Measurements from ENCODE around the gene MGAT5. TPM values are rescaled to one million over a fixed set of nuclear protein-coding genes. Genes with fewer than 3 reads are reported as not detected.

MGAT5 gene
- total RNA-seq, 2 donors from 2014 or later: 61.7 to 63.2 TPM

DNA sequence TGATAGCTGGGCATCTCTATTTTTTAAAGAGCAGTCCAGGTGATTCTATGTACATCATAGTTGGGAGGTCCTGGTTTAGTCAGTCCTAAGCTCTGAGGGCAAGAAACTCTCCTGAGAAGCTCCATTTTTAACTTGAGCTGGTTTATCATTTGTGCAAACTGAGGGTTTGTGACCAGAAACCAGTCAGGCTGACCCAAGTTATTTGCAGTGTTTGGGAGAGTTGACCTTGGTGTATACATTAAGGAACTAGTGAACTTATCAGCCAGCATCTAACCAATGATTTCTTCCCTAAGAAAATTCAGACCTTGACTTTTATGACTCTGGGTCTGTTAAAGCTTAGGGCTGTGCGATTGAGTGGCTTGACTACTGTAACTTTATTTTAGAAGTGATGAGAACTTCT is 10.6 kb upstream of the MGAT5 start:
- no peaks in the 10 kb centered on the region for H3K27me3 ChIP-seq
- H3K9me3 ChIP-seq: no peaks in the 10 kb centered on the region
- no peak overlapping the region for H3K27ac ChIP-seq
- H3K4me3 ChIP-seq: no peak overlapping the region
- no peak overlapping the region for H3K9ac ChIP-seq (ENCODE audit: low read depth in 2 of 2, low read length in 2 of 2)
- DNase-seq: no peak
- TF ChIP-seq, protein P1, sequence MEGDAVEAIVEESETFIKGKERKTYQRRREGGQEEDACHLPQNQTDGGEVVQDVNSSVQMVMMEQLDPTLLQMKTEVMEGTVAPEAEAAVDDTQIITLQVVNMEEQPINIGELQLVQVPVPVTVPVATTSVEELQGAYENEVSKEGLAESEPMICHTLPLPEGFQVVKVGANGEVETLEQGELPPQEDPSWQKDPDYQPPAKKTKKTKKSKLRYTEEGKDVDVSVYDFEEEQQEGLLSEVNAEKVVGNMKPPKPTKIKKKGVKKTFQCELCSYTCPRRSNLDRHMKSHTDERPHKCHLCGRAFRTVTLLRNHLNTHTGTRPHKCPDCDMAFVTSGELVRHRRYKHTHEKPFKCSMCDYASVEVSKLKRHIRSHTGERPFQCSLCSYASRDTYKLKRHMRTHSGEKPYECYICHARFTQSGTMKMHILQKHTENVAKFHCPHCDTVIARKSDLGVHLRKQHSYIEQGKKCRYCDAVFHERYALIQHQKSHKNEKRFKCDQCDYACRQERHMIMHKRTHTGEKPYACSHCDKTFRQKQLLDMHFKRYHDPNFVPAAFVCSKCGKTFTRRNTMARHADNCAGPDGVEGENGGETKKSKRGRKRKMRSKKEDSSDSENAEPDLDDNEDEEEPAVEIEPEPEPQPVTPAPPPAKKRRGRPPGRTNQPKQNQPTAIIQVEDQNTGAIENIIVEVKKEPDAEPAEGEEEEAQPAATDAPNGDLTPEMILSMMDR (IDR thresholded peaks at IDR 0.05): no peak
- H3K4me1 ChIP-seq: no peaks in the 10 kb centered on the region
- H3K36me3 ChIP-seq: no peaks in the 10 kb centered on the region
- intact Hi-C loops (cut with DNase I): loop anchor here (10.0 kb wide), 1 partner anchor 162 kb away; no protein-coding TSS in a partner anchor

DNA sequence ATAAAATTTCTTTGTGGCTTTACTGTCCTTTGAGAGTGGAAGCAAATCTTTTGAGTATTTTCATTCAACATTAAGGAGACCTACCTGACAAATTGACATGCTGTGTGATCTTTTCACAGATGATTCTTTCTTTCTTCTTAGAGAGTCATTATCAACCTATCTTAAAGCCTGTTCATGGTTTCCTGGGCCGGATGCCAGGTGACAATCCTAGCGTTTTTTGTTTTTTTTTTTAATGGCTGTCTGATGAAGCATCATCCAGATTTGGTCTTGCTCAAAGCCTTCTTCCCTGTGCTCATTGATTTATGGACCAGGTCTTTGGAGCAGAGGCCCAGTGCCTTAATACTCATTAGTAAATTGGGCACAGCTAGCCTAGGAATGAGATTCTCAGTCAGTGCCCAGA is 9.8 kb upstream of the MGAT5 start:
- Histone ChIP-seq H3K9me3 (no peaks in the 10 kb centered on the region), H3K27ac (no peak overlapping the region), H3K4me3 (no peak overlapping the region), H3K9ac (ENCODE audit: low read depth in 2 of 2, low read length in 2 of 2) (no peak overlapping the region), H3K36me3 (no peaks in the 10 kb centered on the region), H3K4me1 (no peaks in the 10 kb centered on the region), H3K27me3 (no peaks in the 10 kb centered on the region)
- no peak for DNase-seq
- intact Hi-C loops (cut with DNase I): loop anchor here (10.0 kb wide), 1 partner anchor 161 kb away; no protein-coding TSS in a partner anchor
- TF ChIP-seq, protein P1 (IDR thresholded peaks at IDR 0.05): no peak

DNA sequence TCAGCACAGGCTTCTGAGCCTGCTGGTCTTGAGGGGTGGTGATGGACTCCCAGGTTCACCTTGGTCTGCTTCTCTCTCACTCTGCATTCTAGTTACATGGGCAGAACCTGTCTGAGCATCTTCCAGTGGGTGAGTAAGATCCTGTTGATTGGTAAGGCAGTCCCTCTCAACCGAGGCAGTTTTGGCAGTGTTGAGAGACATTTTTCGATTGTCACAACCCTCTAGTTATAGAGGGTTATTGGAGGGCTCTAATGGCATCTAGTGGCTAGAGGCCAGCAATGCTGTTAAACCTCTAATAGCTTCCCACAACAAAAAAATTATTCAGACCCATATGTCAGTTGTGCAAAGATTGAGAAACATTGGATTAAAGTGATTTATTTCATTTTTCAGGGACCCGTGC is 9.3 kb upstream of the MGAT5 start:
- no peaks in the 10 kb centered on the region for H3K9me3 ChIP-seq
- H3K27me3 ChIP-seq: no peaks in the 10 kb centered on the region
- H3K4me3 ChIP-seq: no peak overlapping the region
- H3K27ac ChIP-seq: no peak overlapping the region
- DNase-seq: no peak
- TF ChIP-seq, protein P1 (IDR thresholded peaks at IDR 0.05): no peak
- no peak overlapping the region for H3K9ac ChIP-seq (ENCODE audit: low read depth in 2 of 2, low read length in 2 of 2)
- intact Hi-C loops (cut with DNase I): loop anchor here (10.0 kb wide), 1 partner anchor 160 kb away; no protein-coding TSS in a partner anchor
- H3K36me3 ChIP-seq: no peaks in the 10 kb centered on the region
- H3K4me1 ChIP-seq: no peaks in the 10 kb centered on the region

DNA sequence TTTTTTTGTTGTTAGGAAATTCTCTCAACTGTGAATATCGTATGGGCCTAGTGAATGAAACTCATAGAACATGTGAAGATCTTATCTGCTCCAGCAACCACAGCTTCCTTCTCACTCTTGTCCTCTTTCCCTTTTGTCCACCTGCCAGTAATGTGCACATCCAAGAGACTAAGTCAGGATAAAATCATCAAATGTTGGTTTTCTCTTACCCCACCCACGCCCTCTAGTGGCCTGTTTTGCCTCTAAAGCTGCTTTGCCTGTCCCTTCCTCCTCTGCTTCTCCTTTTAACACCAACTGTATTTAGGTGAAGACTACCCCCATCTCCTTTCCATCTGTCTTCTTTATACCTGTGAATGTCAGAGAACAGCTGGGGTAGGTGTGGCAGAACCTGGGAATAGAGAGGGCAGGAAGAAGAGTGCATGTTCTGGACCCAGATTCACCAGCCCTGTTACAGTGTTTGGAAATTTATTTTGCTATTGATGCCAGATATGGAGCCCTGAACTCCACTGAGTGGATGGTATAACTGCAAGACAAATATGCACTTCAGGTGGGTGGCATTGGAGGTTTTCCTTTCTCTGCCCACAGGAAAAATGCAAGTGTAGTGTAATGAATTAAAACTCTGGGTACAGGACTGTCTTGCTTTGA is 8.4 kb upstream of the MGAT5 start:
- H3K9me3 ChIP-seq: no peaks in the 10 kb centered on the region
- intact Hi-C loops (cut with DNase I): loop anchor here (5.0 to 10.0 kb wide), 2 partner anchors 128 to 159 kb away; no protein-coding TSS in a partner anchor
- DNase-seq: peak; percentile 89
- H3K9ac ChIP-seq (ENCODE audit: low read depth in 2 of 2, low read length in 2 of 2): no peak overlapping the region
- no peaks in the 10 kb centered on the region for H3K36me3 ChIP-seq
- H3K4me3 ChIP-seq: no peak overlapping the region
- H3K27ac ChIP-seq: no peak overlapping the region
- no peaks in the 10 kb centered on the region for H3K27me3 ChIP-seq
- no peaks in the 10 kb centered on the region for H3K4me1 ChIP-seq
- TF ChIP-seq, protein P1 (IDR thresholded peaks at IDR 0.05): peak; percentile 65

DNA sequence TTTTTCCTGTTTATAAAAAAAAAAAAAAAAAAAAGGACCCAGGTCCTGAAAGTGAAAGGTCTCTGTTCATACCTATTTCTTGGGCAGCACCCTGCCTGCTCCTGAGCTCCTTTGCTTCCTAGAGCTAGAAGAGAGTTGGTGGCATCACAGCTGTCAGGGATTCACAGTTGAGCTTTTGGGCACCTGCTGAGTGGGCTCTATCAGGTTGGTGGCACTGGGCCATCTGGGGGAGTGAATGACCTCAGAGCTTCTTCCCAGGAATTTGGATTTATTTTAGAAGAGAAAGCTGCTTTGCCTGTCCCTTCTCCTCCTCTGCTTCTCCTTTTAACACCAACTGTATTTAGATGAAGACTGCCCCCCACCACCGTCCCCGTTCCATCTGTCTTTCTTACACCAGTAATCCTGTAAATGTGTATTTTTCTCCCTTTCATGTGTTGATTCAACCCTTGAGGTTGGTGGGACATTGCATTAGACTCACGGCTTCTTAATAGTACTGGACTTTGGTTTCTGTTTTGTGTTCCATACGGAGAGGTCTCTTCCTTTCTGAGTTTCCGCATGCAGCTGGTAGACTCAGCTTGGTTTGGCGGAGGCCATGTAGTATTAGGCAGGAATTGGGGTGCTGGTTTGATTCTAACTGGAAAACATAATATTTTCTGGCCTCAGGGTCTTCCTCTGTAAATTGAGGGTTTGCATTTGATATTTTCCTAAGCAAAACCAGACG is 7.6 kb upstream of the MGAT5 start:
- TF ChIP-seq, protein P1 (IDR thresholded peaks at IDR 0.05): no peak
- intact Hi-C loops (cut with DNase I): loop anchor here (5.0 to 10.0 kb wide), 2 partner anchors 129 to 158 kb away; no protein-coding TSS in a partner anchor
- no peak overlapping the region for H3K27ac ChIP-seq
- H3K4me1 ChIP-seq: no peaks in the 10 kb centered on the region
- H3K9ac ChIP-seq (ENCODE audit: low read depth in 2 of 2, low read length in 2 of 2): no peak overlapping the region
- H3K4me3 ChIP-seq: no peak overlapping the region
- H3K36me3 ChIP-seq: no peaks in the 10 kb centered on the region
- H3K9me3 ChIP-seq: no peaks in the 10 kb centered on the region
- no peaks in the 10 kb centered on the region for H3K27me3 ChIP-seq
- no peak for DNase-seq
